COR-L47 (cell line): ENCODE results near the gene BSN.
A peak's percentile ranks its signal among the peaks of the same experiment; 100 is the strongest.

ENCODE experiments used
- DNase-seq: peaks from one replicate; lab custom pipeline; 2025; lab: John Stamatoyannopoulos, UW

The BSN gene

GRCh38 chr3:49553692-49554632 lies at the start of gene BSN:
BSN (plus strand) TSS chr3:49554477; CDS start chr3:49554603, 126 bp downstream.
- peak; percentile 70 for DNase-seq

GRCh38 chr3:49506906-49507305 lies 47.4 kb upstream of the BSN start:
- DNase-seq = no peak

- no peak for DNase-seq
Measured at GRCh38 chr3:49509028-49509561, 45.2 kb upstream of the BSN start.

GRCh38 chr3:49511639-49512038 lies 42.6 kb upstream of the BSN start:
- no peak for DNase-seq

- DNase-seq = no peak
Measured at GRCh38 chr3:49512781-49513355, 41.4 kb upstream of the BSN start.

GRCh38 chr3:49513494-49514124 lies 40.7 kb upstream of the BSN start:
- no peak for DNase-seq

- DNase-seq = no peak
Measured at GRCh38 chr3:49518016-49518415, 36.3 kb upstream of the BSN start.

- no peak for DNase-seq
Measured at GRCh38 chr3:49518441-49518840, 35.8 kb upstream of the BSN start.

GRCh38 chr3:49519296-49519695 lies 35.0 kb upstream of the BSN start:
- no peak for DNase-seq

GRCh38 chr3:49519916-49520385 lies 34.3 kb upstream of the BSN start:
- no peak for DNase-seq

- DNase-seq = no peak
Measured at GRCh38 chr3:49523756-49524747, 30.2 kb upstream of the BSN start.

- no peak for DNase-seq
Measured at GRCh38 chr3:49529567-49529966, 24.7 kb upstream of the BSN start.

GRCh38 chr3:49530231-49530630 lies 24.0 kb upstream of the BSN start:
- DNase-seq = no peak

GRCh38 chr3:49530701-49531100 lies 23.6 kb upstream of the BSN start:
- DNase-seq = no peak

GRCh38 chr3:49531218-49531617 lies 23.1 kb upstream of the BSN start:
- DNase-seq = no peak

GRCh38 chr3:49531715-49532114 lies 22.6 kb upstream of the BSN start:
- DNase-seq = no peak

- DNase-seq = no peak
Measured at GRCh38 chr3:49533031-49533430, 21.2 kb upstream of the BSN start.

- no peak for DNase-seq
Measured at GRCh38 chr3:49533786-49534519, 20.3 kb upstream of the BSN start.

GRCh38 chr3:49534581-49535441 lies 19.5 kb upstream of the BSN start:
- DNase-seq = peak; percentile 85
